H9 (cell line): ENCODE measurements around the gene KAZN. TPM values are rescaled to one million over a fixed set of nuclear protein-coding genes. Genes with fewer than 3 reads are reported as not detected.

ENCODE experiments used
- DNase-seq: peaks from one replicate; pipeline ENCODE4 v3.0.0-alpha.2; 2017
- H2AFZ ChIP-seq: one replicate; pipeline ENCODE4 v1.6.1; 2013; ENCODE audit warnings: mild to moderate bottlenecking, low read length, control low read depth, moderate library complexity
- H2AK5ac ChIP-seq: 2 replicates; pipeline ENCODE4 v1.6.1; 2013; ENCODE audit warnings: low read length, control low read depth, mixed read lengths; ENCODE audit not compliant: insufficient read length
- H2BK120ac ChIP-seq: one replicate; pipeline ENCODE4 v1.6.1; 2013; ENCODE audit warnings: low read depth, mild to moderate bottlenecking, low read length, control low read depth, inconsistent platforms; ENCODE audit not compliant: poor library complexity, severe bottlenecking
- H2BK12ac ChIP-seq: 2 replicates; pipeline ENCODE4 v1.6.1; 2013; ENCODE audit warnings: low read length, control low read depth, mixed read lengths, low read depth; ENCODE audit not compliant: insufficient read length
- H2BK15ac ChIP-seq: 2 replicates; pipeline ENCODE4 v1.6.1; 2013; ENCODE audit warnings: low read depth, low read length, control low read depth
- H2BK20ac ChIP-seq: one replicate; pipeline ENCODE4 v1.6.1; 2013; ENCODE audit warnings: low read depth, mild to moderate bottlenecking, low read length, control low read depth, inconsistent platforms; ENCODE audit not compliant: poor library complexity, severe bottlenecking
- H2BK5ac ChIP-seq: 2 replicates; pipeline ENCODE4 v1.6.1; 2013; ENCODE audit warnings: low read length, control low read depth, mixed read lengths; ENCODE audit not compliant: insufficient read length
- H3K14ac ChIP-seq: 2 replicates; pipeline ENCODE4 v1.6.1; 2013; ENCODE audit warnings: low read length, control low read depth; ENCODE audit not compliant: insufficient read depth
- H3K18ac ChIP-seq: 2 replicates; pipeline ENCODE4 v1.6.1; 2013; ENCODE audit warnings: low read depth, mild to moderate bottlenecking, mixed read lengths, low read length, control low read depth; ENCODE audit not compliant: insufficient read length
- H3K23ac ChIP-seq: 2 replicates; pipeline ENCODE4 v1.6.1; 2013; ENCODE audit warnings: low read length, control low read depth, mixed read lengths, low read depth; ENCODE audit not compliant: insufficient read length
- H3K23me2 ChIP-seq: 2 replicates; pipeline ENCODE4 v1.6.1; 2013; ENCODE audit warnings: low read depth, mild to moderate bottlenecking, mixed read lengths, low read length, control low read depth; ENCODE audit not compliant: insufficient read length, poor library complexity, severe bottlenecking
- H3K27ac ChIP-seq: 2 replicates; pipeline ENCODE4 v1.5.1; 2013; ENCODE audit warnings: low read length, control low read depth, mixed read lengths, low read depth; ENCODE audit not compliant: insufficient read length
- H3K27me3 ChIP-seq: 2 replicates; pipeline ENCODE4 v1.6.1; 2013; ENCODE audit warnings: low read length, control low read depth, inconsistent platforms; ENCODE audit not compliant: insufficient read depth
- H3K4ac ChIP-seq: 2 replicates; pipeline ENCODE4 v1.6.1; 2013; ENCODE audit warnings: low read depth, mild to moderate bottlenecking, control low read depth, inconsistent platforms, low read length, moderate library complexity
- H3K4me1 ChIP-seq: 2 replicates; pipeline ENCODE4 v1.6.1; 2013; ENCODE audit warnings: low read length, control low read depth, inconsistent platforms; ENCODE audit not compliant: insufficient read depth
- H3K4me2 ChIP-seq: 2 replicates; pipeline ENCODE4 v1.6.1; 2013; ENCODE audit warnings: low read length, control low read depth, mixed read lengths; ENCODE audit not compliant: insufficient read length, insufficient read depth
- H3K56ac ChIP-seq: 2 replicates; pipeline ENCODE4 v1.6.1; 2013; ENCODE audit warnings: low read depth, mild to moderate bottlenecking, mixed read lengths, low read length, control low read depth; ENCODE audit not compliant: insufficient read length
- H3K79me1 ChIP-seq: 2 replicates; pipeline ENCODE4 v1.6.1; 2013; ENCODE audit warnings: low read depth, mild to moderate bottlenecking, moderate library complexity, low read length, control low read depth, inconsistent platforms; ENCODE audit not compliant: insufficient read depth, poor library complexity, severe bottlenecking
- H3K79me2 ChIP-seq: 2 replicates; pipeline ENCODE4 v1.6.1; 2013; ENCODE audit warnings: low read length, control low read depth, inconsistent platforms; ENCODE audit not compliant: insufficient read depth
- H3K9ac ChIP-seq: 2 replicates; pipeline ENCODE4 v1.6.1; 2013; ENCODE audit warnings: low read length, control low read depth, mixed read lengths; ENCODE audit not compliant: insufficient read length; ENCODE audit errors: extremely low read depth
- H3K9me3 ChIP-seq: one replicate; pipeline ENCODE4 v1.6.1; 2013; ENCODE audit warnings: low read depth, low read length, inconsistent platforms; ENCODE audit not compliant: control insufficient read depth
- H3T11ph ChIP-seq: one replicate; pipeline ENCODE4 v1.6.1; 2013; ENCODE audit warnings: mild to moderate bottlenecking, low read length, control low read depth, inconsistent platforms
- H4K20me1 ChIP-seq: one replicate; pipeline ENCODE4 v1.6.1; 2013; ENCODE audit not compliant: control insufficient read depth, insufficient read length, insufficient read depth
- H4K5ac ChIP-seq: 2 replicates; pipeline ENCODE4 v1.6.1; 2013; ENCODE audit warnings: low read depth, mild to moderate bottlenecking, mixed read lengths, low read length, control low read depth; ENCODE audit not compliant: insufficient read length
- H4K8ac ChIP-seq: replicated peaks from 2 replicates; pipeline ENCODE4 v1.6.1; 2013; ENCODE audit warnings: low read length, control low read depth, mixed read lengths, low read depth; ENCODE audit not compliant: insufficient read length
- H4K91ac ChIP-seq: 2 replicates; pipeline ENCODE4 v1.6.1; 2013; ENCODE audit warnings: low read depth, mild to moderate bottlenecking, moderate library complexity, mixed read lengths, low read length, control low read depth; ENCODE audit not compliant: insufficient read length
- H3K27ac Mint-ChIP-seq, 3 experiments: 2 replicates in 2 of 3; 3 replicates in 1 of 3; pipeline ENCODE4 v1.8.0; 2020 to 2021; ENCODE audit warnings: mixed read lengths in 3 of 3, mild to moderate bottlenecking in 1 of 3, moderate library complexity in 1 of 3
- H3K27me3 Mint-ChIP-seq: 2 replicates; pipeline ENCODE4 v1.8.0; 2021; ENCODE audit warnings: low read depth, mild to moderate bottlenecking, moderate library complexity, mixed read lengths
- H3K36me3 Mint-ChIP-seq, 3 experiments: 2 replicates in 2 of 3; 3 replicates in 1 of 3; pipeline ENCODE4 v1.8.0; 2020 to 2021; ENCODE audit warnings: low read depth in 3 of 3, mixed read lengths in 3 of 3; ENCODE audit not compliant: insufficient read depth in 1 of 3
- H3K4me1 Mint-ChIP-seq, 2 experiments: 2 replicates each; pipeline ENCODE4 v1.8.0; 2020; ENCODE audit warnings: mixed read lengths in 2 of 2
- H3K4me3 Mint-ChIP-seq, 2 experiments: 2 replicates in 1 of 2; 3 replicates in 1 of 2; pipeline ENCODE4 v1.8.0; 2020 to 2021; ENCODE audit warnings: mild to moderate bottlenecking in 2 of 2, mixed read lengths in 2 of 2, moderate library complexity in 1 of 2
- H3K9me3 Mint-ChIP-seq, 2 experiments: 2 replicates in 1 of 2; 3 replicates in 1 of 2; pipeline ENCODE4 v1.8.0; 2020; ENCODE audit warnings: mild to moderate bottlenecking in 2 of 2, mixed read lengths in 2 of 2, moderate library complexity in 1 of 2
- CTCF ChIP-seq: fragments of 200-600 bp; sonication (generic); conservative IDR thresholded peaks from 3 replicates; pipeline ENCODE4 v1.8.0; 2021; ENCODE audit warnings: antibody characterized with exemption, mild to moderate bottlenecking
- WGBS: extraction: QIAGEN DNeasy Blood & Tissue Kit; methylation state at CpG from one replicate; pipeline ENCODE4 v1.1.7; 2013; ENCODE audit warnings: missing lambda C conversion rate, low lambda C conversion rate, mixed read lengths; ENCODE audit not compliant: insufficient read length; ENCODE audit errors: extremely low coverage; 5-methylcytosine and 5-hydroxymethylcytosine counted together
- total RNA-seq: library from RNA; stranded (reverse); gene quantifications from 2 replicates; pipeline ENCODE4 v1.2.1, GENCODE V29; 2021

Gene KAZN
- total RNA-seq, 1 experiment from 2014 or later, result 7.6 TPM

- Histone ChIP-seq H4K20me1 (no peaks in the 10 kb centered on the region), H2BK120ac (no peak overlapping the region), H3K4me1 (peaks cover 19% of the 10 kb centered on the region; the same call in 1 of the 2 replicates), H3K27ac (no peak overlapping the region), H3K14ac (0 out of 2 replicates have a peak overlapping the region, but pooled peaks have one; percentile 27), H3K9ac (no peak overlapping the region), H4K8ac (no peak overlapping the region), H3K9me3 (no peaks in the 10 kb centered on the region), H3K23ac (no peak overlapping the region), H2AK5ac (no peak overlapping the region), H2AFZ (no peak overlapping the region), H4K91ac (no peak overlapping the region), H3K56ac (no peak overlapping the region), H3K27me3 (no peaks in the 10 kb centered on the region), H3K18ac (no peak overlapping the region), H4K5ac (no peak overlapping the region), H3K79me1 (no peaks in the 10 kb centered on the region), H3K4ac (no peak overlapping the region), H2BK20ac (no peak overlapping the region), H2BK15ac (no peak overlapping the region), H3K4me2 (no peak overlapping the region), H2BK5ac (no peak overlapping the region), H3T11ph (no peak overlapping the region), H3K79me2 (no peaks in the 10 kb centered on the region), H2BK12ac (no peak overlapping the region), H3K23me2 (no peaks in the 10 kb centered on the region)
- TF ChIP-seq CTCF, result no peak
- peaks cover 0 to 6% (median 3%) of the 10 kb centered on the region in 3 experiments; a peak in 4 of 7 replicates for H3K36me3 Mint-ChIP-seq
- H3K9me3 Mint-ChIP-seq, result peaks cover 4 to 7% of the 10 kb centered on the region in 2 experiments; a peak in 3 of 5 replicates
- peaks cover 66 to 70% of the 10 kb centered on the region in 2 experiments for H3K4me1 Mint-ChIP-seq
- H3K4me3 Mint-ChIP-seq, result no peak overlapping the region; a peak in 1 of 5 replicates
- H3K27ac Mint-ChIP-seq, result peak overlapping the region in 1 of 3 experiments; percentile 73; a peak in 2 of 7 replicates
- H3K27me3 Mint-ChIP-seq, result peaks cover 4% of the 10 kb centered on the region
- DNase-seq, result no peak
- no CpG with 5 or more reads among the region's 9 CpGs for WGBS
Measured at GRCh38 chr1:14761291-14762153, 163.0 kb downstream of the KAZN start.
